Astrocyte of the cerebellum (primary cell): ENCODE results near the gene GATB.

ENCODE experiments used
- DNase-seq: peaks from one replicate; pipeline ENCODE4 v3.0.0-alpha.2; 2011; ENCODE audit warnings: low read depth
- H3K4me3 ChIP-seq: 2 replicates; pipeline ENCODE4 v1.5.1; 2011; ENCODE audit warnings: mild to moderate bottlenecking, low read depth, low read length, moderate library complexity
- CTCF ChIP-seq: IDR thresholded peaks from 2 replicates; pipeline ENCODE4 v1.5.1; 2012; ENCODE audit warnings: low read length, low read depth, moderate library complexity, mild to moderate bottlenecking; ENCODE audit errors: missing control alignments
- in situ Hi-C: cut with HindIII; loops from 2 replicates; pipeline ENCODE4 v1.10.0; 2017; ENCODE audit warnings: low sequenced_read_pairs

GATB gene

GRCh38 chr4:151691639-151692442, 69.0 kb downstream of the GATB start:
- TF ChIP-seq CTCF: no peak
- in situ Hi-C loops: no loop called here
- no peak overlapping the region for H3K4me3 ChIP-seq
- DNase-seq: no peak

GRCh38 chr4:151690876-151691275, 69.9 kb downstream of the GATB start:
- no peak for TF ChIP-seq CTCF
- in situ Hi-C loops: no loop called here

GRCh38 chr4:151690164-151690870, 70.5 kb downstream of the GATB start:
- DNase-seq: peak; percentile 26
- H3K4me3 ChIP-seq: no peak overlapping the region
- in situ Hi-C loops: no loop called here
- TF ChIP-seq CTCF: no peak

More at GRCh38 chr4:151690876-151691275, 69.9 kb downstream of the GATB start:
- H3K4me3 ChIP-seq: no peak overlapping the region
- DNase-seq: no peak

GRCh38 chr4:151689211-151689991, 71.4 kb downstream of the GATB start:
- no peak overlapping the region for H3K4me3 ChIP-seq
- in situ Hi-C loops: no loop called here
- TF ChIP-seq CTCF: no peak
- DNase-seq: no peak

- DNase-seq: no peak
- no peak overlapping the region for H3K4me3 ChIP-seq
- no peak for TF ChIP-seq CTCF
- in situ Hi-C loops: no loop called here
Measured at GRCh38 chr4:151688785-151689043, 72.1 kb downstream of the GATB start.

GRCh38 chr4:151688003-151688784, 72.6 kb downstream of the GATB start:
- H3K4me3 ChIP-seq: no peak overlapping the region
- no peak for TF ChIP-seq CTCF
- DNase-seq: no peak
- in situ Hi-C loops: no loop called here
